SU-DHL-6 (cell line): ENCODE results near the gene GALNT11.
"Not testable (repeated sequence)": the region's sequence is repeated elsewhere in the genome, so short reads cannot be mapped to it uniquely, and the experiment has no call there.

Source experiments
- H2AFZ ChIP-seq: fragments of 200-600 bp; sonication (generic); 2 replicates; pipeline ENCODE4 v1.6.1; 2014; ENCODE audit warnings: low read depth, mild to moderate bottlenecking, moderate library complexity, mixed read lengths, antibody characterized with exemption, low read length; ENCODE audit not compliant: severe bottlenecking
- H3F3A ChIP-seq: fragments of 200-600 bp; shearing (Covaris generic); 2 replicates; pipeline ENCODE4 v1.6.0; 2016; ENCODE audit warnings: antibody characterized with exemption, mild to moderate bottlenecking; ENCODE audit not compliant: insufficient read depth
- H3K27ac ChIP-seq: fragments of 200-600 bp; sonication (generic); 2 replicates; pipeline ENCODE4 v1.5.1; 2016; ENCODE audit warnings: low read depth, mild to moderate bottlenecking, low read length, moderate library complexity, mixed read lengths
- H3K27me3 ChIP-seq: fragments of 200-600 bp; sonication (generic), shearing (Covaris generic); 2 replicates; pipeline ENCODE4 v1.6.0; 2014; ENCODE audit warnings: mild to moderate bottlenecking, low read length
- H3K36me3 ChIP-seq: fragments of 200-600 bp; sonication (generic); 2 replicates; pipeline ENCODE4 v1.6.1; 2014; ENCODE audit warnings: mild to moderate bottlenecking, low read length, mixed read lengths
- H3K4me2 ChIP-seq: fragments of 300-600, 200-600 bp; shearing (Covaris generic), sonication (generic); 2 replicates; pipeline ENCODE4 v1.6.0; 2014; ENCODE audit warnings: low read length, low read depth, mild to moderate bottlenecking; ENCODE audit not compliant: poor library complexity, severe bottlenecking
- H3K4me3 ChIP-seq: fragments of 200-600 bp; sonication (generic); 2 replicates; pipeline ENCODE4 v1.5.1; 2014; ENCODE audit warnings: antibody characterized with exemption, low read length, mild to moderate bottlenecking, mixed read lengths; ENCODE audit not compliant: insufficient read depth, poor library complexity, severe bottlenecking
- H3K79me2 ChIP-seq: fragments of 200-600 bp; sonication (generic); 2 replicates; pipeline ENCODE4 v1.6.1; 2014; ENCODE audit warnings: mild to moderate bottlenecking, low read length, moderate library complexity; ENCODE audit not compliant: insufficient read depth
- H3K9ac ChIP-seq: fragments of 200-600 bp; sonication (generic); 2 replicates; pipeline ENCODE4 v1.7.0; 2014; ENCODE audit warnings: mild to moderate bottlenecking, low read length
- H3K9me2 ChIP-seq: fragments of 200-600 bp; sonication (generic); replicated peaks from 2 replicates; pipeline ENCODE4 v1.6.1; 2014; ENCODE audit warnings: low read length; ENCODE audit not compliant: insufficient read depth
- H3K9me3 ChIP-seq: fragments of 200-600 bp; sonication (generic); 2 replicates; pipeline ENCODE4 v1.6.1; 2014; ENCODE audit warnings: low read length, mixed read lengths; ENCODE audit not compliant: insufficient read depth
- H4K20me1 ChIP-seq: fragments of 200-600 bp; sonication (generic); 2 replicates; pipeline ENCODE4 v1.6.1; 2014; ENCODE audit warnings: low read depth, mild to moderate bottlenecking, antibody characterized with exemption, low read length, moderate library complexity, mixed read lengths
- EZH2phosphoT487 ChIP-seq: fragments of 200-600 bp; sonication (generic), shearing (Covaris generic); conservative IDR thresholded peaks from 2 replicates; pipeline ENCODE4 v1.6.1; 2018; ENCODE audit warnings: mild to moderate bottlenecking, antibody characterized with exemption, low read length, moderate library complexity, mixed read lengths
- TF ChIP-seq, protein P1 (sequence below): fragments of 200-600 bp; sonication (generic); IDR thresholded peaks from one replicate; pipeline ENCODE4 v1.5.1; 2017; ENCODE audit warnings: antibody characterized with exemption, mild to moderate bottlenecking, low read length, moderate library complexity; ENCODE audit not compliant: insufficient read depth, poor library complexity, severe bottlenecking

Gene GALNT11

DNA sequence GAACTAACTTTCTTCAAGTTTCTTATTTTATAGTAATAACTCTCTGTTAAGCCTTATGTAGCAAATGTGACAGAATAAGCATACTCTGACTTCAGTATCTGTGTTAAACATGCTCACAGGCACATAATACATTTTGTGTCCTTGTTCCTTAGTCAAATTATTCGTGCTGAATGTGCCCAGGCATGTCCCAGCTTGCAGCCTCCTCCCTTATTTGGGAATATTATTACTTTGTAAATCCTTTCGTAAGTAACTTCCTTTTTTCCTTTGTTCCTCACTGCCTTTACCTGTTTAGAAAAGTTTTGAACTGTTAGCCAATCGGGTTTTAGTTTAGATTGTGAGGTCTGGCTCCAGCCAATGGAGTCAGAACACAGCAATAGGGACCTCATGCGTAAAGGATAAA is 46.9 kb downstream of the GALNT11 start:
- Histone ChIP-seq H3K9ac (no peak overlapping the region), H3K79me2 (no peaks in the 10 kb centered on the region), H3F3A (no peaks in the 10 kb centered on the region), H4K20me1 (no peaks in the 10 kb centered on the region), H3K9me3 (no peaks in the 10 kb centered on the region), H3K27ac (no peak overlapping the region), H3K4me3 (no peak overlapping the region), H3K27me3 (no peaks in the 10 kb centered on the region), H3K4me2 (no peak overlapping the region), H2AFZ (no peak overlapping the region), H3K36me3 (no peaks in the 10 kb centered on the region), H3K9me2 (no peaks in the 10 kb centered on the region)
- TF ChIP-seq, protein P1, sequence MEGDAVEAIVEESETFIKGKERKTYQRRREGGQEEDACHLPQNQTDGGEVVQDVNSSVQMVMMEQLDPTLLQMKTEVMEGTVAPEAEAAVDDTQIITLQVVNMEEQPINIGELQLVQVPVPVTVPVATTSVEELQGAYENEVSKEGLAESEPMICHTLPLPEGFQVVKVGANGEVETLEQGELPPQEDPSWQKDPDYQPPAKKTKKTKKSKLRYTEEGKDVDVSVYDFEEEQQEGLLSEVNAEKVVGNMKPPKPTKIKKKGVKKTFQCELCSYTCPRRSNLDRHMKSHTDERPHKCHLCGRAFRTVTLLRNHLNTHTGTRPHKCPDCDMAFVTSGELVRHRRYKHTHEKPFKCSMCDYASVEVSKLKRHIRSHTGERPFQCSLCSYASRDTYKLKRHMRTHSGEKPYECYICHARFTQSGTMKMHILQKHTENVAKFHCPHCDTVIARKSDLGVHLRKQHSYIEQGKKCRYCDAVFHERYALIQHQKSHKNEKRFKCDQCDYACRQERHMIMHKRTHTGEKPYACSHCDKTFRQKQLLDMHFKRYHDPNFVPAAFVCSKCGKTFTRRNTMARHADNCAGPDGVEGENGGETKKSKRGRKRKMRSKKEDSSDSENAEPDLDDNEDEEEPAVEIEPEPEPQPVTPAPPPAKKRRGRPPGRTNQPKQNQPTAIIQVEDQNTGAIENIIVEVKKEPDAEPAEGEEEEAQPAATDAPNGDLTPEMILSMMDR: no peak
- TF ChIP-seq EZH2phosphoT487: no peak

- Histone ChIP-seq H3K36me3 (no peaks in the 10 kb centered on the region), H3K9ac (no peak overlapping the region), H3K9me3 (no peaks in the 10 kb centered on the region), H3F3A (no peaks in the 10 kb centered on the region), H3K27ac (no peak overlapping the region), H3K79me2 (no peaks in the 10 kb centered on the region), H2AFZ (no peak overlapping the region), H3K4me2 (no peak overlapping the region), H3K27me3 (no peaks in the 10 kb centered on the region), H3K4me3 (no peak overlapping the region), H3K9me2 (no peaks in the 10 kb centered on the region), H4K20me1 (no peaks in the 10 kb centered on the region)
- TF ChIP-seq, protein P1: no peak
- TF ChIP-seq EZH2phosphoT487: no peak
Measured at GRCh38 chr7:152073352-152073751, 47.9 kb downstream of the GALNT11 start.

DNA sequence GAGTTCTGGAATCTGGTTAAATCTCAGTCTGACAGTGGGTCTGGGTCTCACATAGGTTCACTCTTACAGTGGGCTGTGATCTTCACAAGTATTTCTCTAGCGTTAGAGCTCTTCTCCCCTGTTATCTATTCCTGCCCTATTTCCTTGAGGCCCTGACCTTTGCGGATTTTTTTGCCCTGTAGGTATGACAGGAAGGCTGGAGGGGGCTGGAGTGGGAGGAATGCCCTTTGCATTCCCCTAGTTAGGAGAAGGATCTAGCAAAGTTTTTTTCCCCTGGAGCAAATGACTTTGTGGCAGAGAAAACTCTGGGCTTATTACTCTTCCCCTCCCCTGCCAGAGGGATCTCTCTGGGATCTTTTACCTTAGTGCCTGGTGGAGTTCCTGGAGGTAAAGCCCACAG is 49.2 kb downstream of the GALNT11 start:
- H3K9me3 ChIP-seq: no peaks in the 10 kb centered on the region
- no peak overlapping the region for H3K4me3 ChIP-seq
- H3K27ac ChIP-seq: no peak overlapping the region
- no peaks in the 10 kb centered on the region for H4K20me1 ChIP-seq
- H3K9me2 ChIP-seq: no peaks in the 10 kb centered on the region
- H3F3A ChIP-seq: no peaks in the 10 kb centered on the region
- TF ChIP-seq, protein P1: no peak
- no peak for TF ChIP-seq EZH2phosphoT487
- H3K36me3 ChIP-seq: no peaks in the 10 kb centered on the region
- H3K9ac ChIP-seq: no peak overlapping the region
- no peaks in the 10 kb centered on the region for H3K27me3 ChIP-seq
- no peak overlapping the region for H3K4me2 ChIP-seq
- H3K79me2 ChIP-seq: no peaks in the 10 kb centered on the region
- no peak overlapping the region for H2AFZ ChIP-seq

- H3K79me2 ChIP-seq, H3K27me3 ChIP-seq, H4K20me1 ChIP-seq, H3K27ac ChIP-seq, H3K4me3 ChIP-seq, H3K36me3 ChIP-seq, H3F3A ChIP-seq, H3K9me2 ChIP-seq, H2AFZ ChIP-seq, H3K9me3 ChIP-seq, H3K4me2 ChIP-seq, H3K9ac ChIP-seq: not testable (repeated sequence)
Measured at GRCh38 chr7:152075379-152075778, 49.9 kb downstream of the GALNT11 start.
